HG02884 (cell line): ENCODE results near the gene COL20A1.

ENCODE experiments used
- ATAC-seq: cut with Tn5 transposase; IDR thresholded peaks from one replicate; pipeline ENCODE4 v1.9.1; 2021; ENCODE audit warnings: mild to moderate bottlenecking, moderate library complexity; ENCODE audit not compliant: unreplicated experiment

COL20A1 gene

GRCh38 chr20:63306673-63307537, 13.9 kb downstream of the COL20A1 start:
- no peak for ATAC-seq

GRCh38 chr20:63307538-63308217, 14.7 kb downstream of the COL20A1 start:
- no peak for ATAC-seq

- ATAC-seq = no peak
Observed at GRCh38 chr20:63308218-63308911, 15.4 kb downstream of the COL20A1 start.

GRCh38 chr20:63309261-63310071, 16.5 kb downstream of the COL20A1 start:
- ATAC-seq = no peak

GRCh38 chr20:63310265-63310991, 17.4 kb downstream of the COL20A1 start:
- ATAC-seq = no peak

GRCh38 chr20:63311186-63311832, 18.3 kb downstream of the COL20A1 start:
- no peak for ATAC-seq

- ATAC-seq = no peak
Observed at GRCh38 chr20:63311833-63312243, 18.9 kb downstream of the COL20A1 start.

GRCh38 chr20:63312273-63312672, 19.3 kb downstream of the COL20A1 start:
- no peak for ATAC-seq

GRCh38 chr20:63312690-63313348, 19.8 kb downstream of the COL20A1 start:
- no peak for ATAC-seq

GRCh38 chr20:63313349-63314014, 20.5 kb downstream of the COL20A1 start:
- no peak for ATAC-seq

GRCh38 chr20:63314015-63314471, 21.1 kb downstream of the COL20A1 start:
- ATAC-seq = no peak

- ATAC-seq = no peak
Observed at GRCh38 chr20:63314566-63315239, 21.7 kb downstream of the COL20A1 start.

- no peak for ATAC-seq
Observed at GRCh38 chr20:63315240-63315689, 22.3 kb downstream of the COL20A1 start.

- ATAC-seq = no peak
Observed at GRCh38 chr20:63315731-63316491, 22.9 kb downstream of the COL20A1 start.

GRCh38 chr20:63316502-63316921, 23.5 kb downstream of the COL20A1 start:
- no peak for ATAC-seq

- ATAC-seq = no peak
Observed at GRCh38 chr20:63317061-63317460, 24.1 kb downstream of the COL20A1 start.
